GM12874 (cell line): ENCODE measurements around the gene SPATA20.

Experiments
- TF ChIP-seq, protein P1 (sequence below): IDR thresholded peaks from 2 replicates; pipeline ENCODE4 v1.5.1; 2011; ENCODE audit warnings: low read depth, mild to moderate bottlenecking, control low read depth, low read length, moderate library complexity; ENCODE audit not compliant: insufficient read depth

Gene SPATA20

DNA sequence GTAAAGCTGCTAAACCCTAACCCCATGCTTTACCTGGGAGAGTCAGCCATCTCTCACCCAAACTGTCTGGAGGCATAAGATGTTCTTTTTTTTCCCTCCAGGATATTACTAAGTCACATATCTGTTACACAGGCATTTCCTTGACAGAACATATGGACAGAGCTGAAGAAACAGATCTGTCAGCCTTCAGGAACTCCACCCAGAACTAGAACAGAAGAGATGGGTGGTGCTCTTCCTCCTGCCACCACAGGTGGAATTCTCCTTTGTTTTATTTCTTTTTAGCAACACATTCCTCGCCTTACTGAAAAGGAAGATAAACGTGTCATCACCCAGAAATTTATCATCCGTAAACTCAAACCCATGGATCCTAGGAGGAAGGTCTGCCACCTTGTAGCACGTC lies 30.0 kb upstream of the SPATA20 start:
- TF ChIP-seq, protein P1, sequence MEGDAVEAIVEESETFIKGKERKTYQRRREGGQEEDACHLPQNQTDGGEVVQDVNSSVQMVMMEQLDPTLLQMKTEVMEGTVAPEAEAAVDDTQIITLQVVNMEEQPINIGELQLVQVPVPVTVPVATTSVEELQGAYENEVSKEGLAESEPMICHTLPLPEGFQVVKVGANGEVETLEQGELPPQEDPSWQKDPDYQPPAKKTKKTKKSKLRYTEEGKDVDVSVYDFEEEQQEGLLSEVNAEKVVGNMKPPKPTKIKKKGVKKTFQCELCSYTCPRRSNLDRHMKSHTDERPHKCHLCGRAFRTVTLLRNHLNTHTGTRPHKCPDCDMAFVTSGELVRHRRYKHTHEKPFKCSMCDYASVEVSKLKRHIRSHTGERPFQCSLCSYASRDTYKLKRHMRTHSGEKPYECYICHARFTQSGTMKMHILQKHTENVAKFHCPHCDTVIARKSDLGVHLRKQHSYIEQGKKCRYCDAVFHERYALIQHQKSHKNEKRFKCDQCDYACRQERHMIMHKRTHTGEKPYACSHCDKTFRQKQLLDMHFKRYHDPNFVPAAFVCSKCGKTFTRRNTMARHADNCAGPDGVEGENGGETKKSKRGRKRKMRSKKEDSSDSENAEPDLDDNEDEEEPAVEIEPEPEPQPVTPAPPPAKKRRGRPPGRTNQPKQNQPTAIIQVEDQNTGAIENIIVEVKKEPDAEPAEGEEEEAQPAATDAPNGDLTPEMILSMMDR, result no peak

DNA sequence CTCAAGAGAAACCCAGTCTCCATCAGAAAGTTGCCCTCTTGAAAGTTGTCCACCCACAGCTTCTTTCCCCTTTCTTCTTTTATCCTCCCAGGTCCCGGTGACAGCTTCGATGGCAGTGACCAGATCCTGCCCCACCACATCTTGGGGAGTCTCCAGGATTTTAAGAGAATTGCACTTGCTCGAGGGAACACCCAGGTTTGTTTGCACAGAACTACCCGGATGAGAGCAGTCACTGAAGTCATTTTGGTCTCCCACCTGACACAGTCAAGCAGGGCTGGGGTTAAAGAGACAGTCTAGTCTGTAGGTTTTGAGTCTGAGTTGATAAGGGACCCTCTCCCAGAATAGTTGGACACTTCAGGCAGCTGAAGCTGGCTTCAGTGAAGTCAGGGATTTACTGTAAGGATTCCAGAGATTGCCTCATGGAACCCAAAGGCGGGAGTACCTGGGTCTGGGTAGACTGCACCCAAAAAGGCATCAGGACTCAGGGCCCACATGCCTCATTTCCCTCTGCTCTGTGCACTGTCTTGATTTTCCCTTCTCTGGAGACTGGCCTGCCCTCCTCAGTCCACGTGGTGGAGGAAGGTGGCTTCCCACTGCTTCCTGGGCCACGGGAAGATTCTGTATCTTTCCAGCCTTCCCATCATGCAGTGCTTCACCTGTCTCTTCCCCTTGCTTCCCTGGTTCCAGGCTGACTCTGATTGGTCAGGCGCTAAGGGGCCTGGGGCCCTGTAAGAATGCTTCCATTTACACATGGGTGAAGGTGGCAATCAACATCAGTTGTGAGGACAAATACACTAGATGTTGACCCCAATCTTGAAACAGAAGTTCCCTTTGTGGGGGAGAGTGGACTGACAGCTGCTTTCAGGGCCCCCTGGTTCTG lies 29.2 kb upstream of the SPATA20 start:
- TF ChIP-seq, protein P1, result no peak

DNA sequence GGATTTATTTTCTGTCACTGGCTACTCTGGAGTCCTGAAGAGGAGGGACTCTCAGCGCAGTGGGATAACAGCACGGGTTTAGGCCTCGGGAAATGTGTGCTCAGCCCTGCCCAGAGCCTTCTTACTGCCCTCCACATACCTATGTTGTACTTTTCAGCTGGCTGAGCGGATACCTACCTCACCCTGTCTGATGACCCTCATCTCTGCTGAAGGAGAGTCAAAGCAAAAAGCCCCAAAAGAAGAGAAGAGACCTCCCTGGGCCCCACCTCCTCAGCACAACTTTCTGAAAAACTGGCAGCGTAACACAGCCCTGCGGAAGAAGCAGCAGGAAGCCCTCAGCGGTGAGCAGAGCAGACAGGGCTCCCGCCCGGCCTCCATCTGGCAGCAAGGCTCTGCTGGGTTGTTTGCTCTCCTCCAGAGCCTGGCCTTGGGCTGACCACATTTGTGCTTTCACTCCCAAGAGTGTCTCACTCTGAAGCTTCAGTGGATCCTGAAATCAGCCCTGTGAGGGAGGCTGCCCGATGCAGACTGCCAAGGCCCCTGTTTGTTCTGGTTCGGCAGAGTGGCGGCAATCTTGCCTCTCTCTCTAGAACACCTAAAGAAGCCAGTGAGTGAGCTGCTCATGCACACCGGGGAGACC lies 28.5 kb upstream of the SPATA20 start:
- TF ChIP-seq, protein P1, result no peak

DNA sequence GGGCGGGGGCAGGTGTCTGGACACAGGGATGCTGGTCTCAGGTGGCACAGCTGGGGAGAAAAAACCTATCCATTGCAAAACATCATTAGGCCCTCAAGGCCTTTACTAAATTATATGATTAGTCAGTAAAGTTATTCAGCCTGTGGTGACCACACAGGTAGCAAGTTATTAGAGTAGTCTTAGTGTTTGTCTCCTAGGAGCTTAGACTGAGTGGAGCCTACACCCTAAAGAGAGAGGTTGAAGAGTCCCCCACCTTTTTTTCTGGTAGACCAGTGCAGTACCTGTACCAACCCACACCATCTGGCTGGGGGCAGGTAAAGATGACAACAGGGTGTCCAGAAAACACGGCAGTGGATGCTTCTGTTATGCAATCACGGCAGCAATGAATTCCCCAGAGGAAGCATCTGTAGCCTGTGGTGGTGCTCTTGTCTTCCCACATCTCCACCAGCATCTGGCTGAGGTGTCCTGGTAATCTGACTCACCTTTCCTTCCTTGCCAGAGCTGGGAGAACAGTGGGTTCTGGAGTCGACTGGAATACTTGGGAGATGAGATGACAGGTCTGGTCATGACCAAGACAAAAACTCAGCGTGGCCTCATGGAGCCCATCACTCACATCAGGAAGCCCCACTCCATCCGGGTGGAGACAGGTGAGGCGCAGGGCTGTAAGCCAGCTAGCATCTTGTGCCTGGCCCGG lies 27.7 kb upstream of the SPATA20 start:
- TF ChIP-seq, protein P1, result no peak

DNA sequence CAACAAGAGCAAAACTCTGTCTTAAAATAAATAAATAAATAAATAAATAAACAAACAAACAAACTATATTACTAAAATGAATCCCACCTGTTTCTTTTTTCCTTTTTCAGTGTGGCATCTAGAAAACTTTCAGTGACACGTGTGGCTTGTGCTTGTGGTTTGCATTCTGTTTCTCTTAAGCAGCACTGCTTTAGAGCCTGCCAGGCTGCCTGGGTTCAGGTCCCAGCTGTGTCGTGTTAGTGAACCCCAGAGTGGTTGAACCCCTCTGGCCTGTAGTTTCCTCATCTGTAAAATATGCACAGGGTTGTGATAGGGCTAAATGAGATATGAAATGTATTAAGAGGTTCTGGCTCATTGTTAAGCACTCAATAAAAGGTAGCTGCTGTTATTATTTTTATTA lies 26.5 kb upstream of the SPATA20 start:
- TF ChIP-seq, protein P1, result no peak

DNA sequence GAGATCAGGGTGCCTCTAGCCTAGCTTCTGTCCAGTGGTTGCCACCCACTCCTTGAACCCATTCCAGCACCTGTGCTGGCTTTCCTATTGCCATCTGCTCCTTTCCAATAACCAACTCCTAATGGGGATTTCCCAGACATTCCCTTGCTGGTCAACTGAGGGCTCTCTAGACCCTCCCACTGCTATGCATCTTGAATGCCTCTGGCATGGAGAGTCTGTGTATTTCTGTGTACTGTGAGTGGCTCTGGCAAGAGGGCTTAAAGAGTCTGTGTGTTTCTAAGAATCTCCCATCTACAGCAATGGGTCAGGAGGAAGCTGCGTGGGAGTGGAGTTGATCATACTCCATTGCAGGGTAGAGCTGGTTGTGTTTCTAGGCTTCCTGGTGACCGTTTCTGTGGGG lies 25.5 kb upstream of the SPATA20 start:
- TF ChIP-seq, protein P1, result no peak

DNA sequence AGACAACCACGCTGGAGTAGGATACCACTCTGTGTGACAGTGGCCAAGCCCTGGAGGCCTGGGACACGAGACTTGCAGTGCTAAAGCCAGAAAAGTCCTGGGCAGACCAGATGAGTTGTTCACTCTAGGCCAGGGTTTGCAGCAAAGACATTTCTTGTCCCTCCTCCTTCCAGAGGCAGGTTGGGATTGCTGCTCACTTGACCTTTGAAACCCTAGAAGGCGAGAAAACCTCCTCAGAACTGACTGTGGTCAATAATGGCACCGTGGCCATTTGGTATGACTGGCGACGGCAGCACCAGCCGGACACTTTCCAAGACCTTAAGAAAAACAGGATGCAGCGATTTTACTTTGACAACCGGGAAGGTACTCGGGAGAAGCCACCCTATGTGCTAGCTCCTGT lies 24.2 kb upstream of the SPATA20 start:
- TF ChIP-seq, protein P1, result no peak
